GM23338 (cell line): Measurements from ENCODE around the gene AURKB. TPM values are rescaled to one million over a fixed set of nuclear protein-coding genes. Genes with fewer than 3 reads are reported as not detected.
A peak's percentile ranks its signal among the peaks of the same experiment; 100 is the strongest.

Experiments used
- ATAC-seq: fragments of 200-7000 bp; cut with Tn5 transposase; 3 replicates; pipeline ENCODE4 v1.9.1; 2020
- DNase-seq: peaks from one replicate; pipeline ENCODE4 v3.0.0-alpha.2; 2015; ENCODE audit warnings: low spot score
- H2AFZ ChIP-seq: fragments of 200-600 bp; sonication (generic); 2 replicates; pipeline ENCODE4 v1.8.0; 2016; ENCODE audit warnings: antibody characterized with exemption, mild to moderate bottlenecking, moderate library complexity
- H3F3A ChIP-seq: fragments of 200-600 bp; sonication (generic); replicated peaks from 2 replicates; pipeline ENCODE4 v1.8.0; 2017; ENCODE audit warnings: antibody characterized with exemption, mixed run types, low read depth
- H3K27ac ChIP-seq: fragments of 200-600 bp; sonication (generic); 2 replicates; pipeline ENCODE4 v1.6.1; 2016; ENCODE audit warnings: low read depth
- H3K27me3 ChIP-seq: fragments of 200-600 bp; sonication (generic); 2 replicates; pipeline ENCODE4 v1.8.0; 2016; ENCODE audit warnings: mild to moderate bottlenecking, mixed run types, moderate library complexity; ENCODE audit not compliant: insufficient read depth
- H3K36me3 ChIP-seq: fragments of 200-600 bp; sonication (generic); 2 replicates; pipeline ENCODE4 v1.8.0; 2016; ENCODE audit warnings: mild to moderate bottlenecking; ENCODE audit not compliant: insufficient read depth
- H3K4me1 ChIP-seq: fragments of 200-600 bp; sonication (generic); 2 replicates; pipeline ENCODE4 v1.8.0; 2016; ENCODE audit warnings: mild to moderate bottlenecking, moderate library complexity; ENCODE audit not compliant: insufficient read depth
- H3K4me2 ChIP-seq: fragments of 200-600 bp; sonication (generic); 2 replicates; pipeline ENCODE4 v1.7.1; 2017; ENCODE audit warnings: mixed run types
- H3K4me3 ChIP-seq: fragments of 200-600 bp; sonication (generic); 2 replicates; pipeline ENCODE4 v1.6.1; 2016; ENCODE audit warnings: mixed run types
- H3K79me2 ChIP-seq: fragments of 200-600 bp; sonication (generic); replicated peaks from 2 replicates; pipeline ENCODE4 v1.8.0; 2017; ENCODE audit warnings: mild to moderate bottlenecking; ENCODE audit not compliant: insufficient read depth
- H3K9me2 ChIP-seq: fragments of 200-600 bp; sonication (generic); 2 replicates; pipeline ENCODE4 v1.8.0; 2017; ENCODE audit not compliant: insufficient read depth
- H4K20me1 ChIP-seq: fragments of 200-600 bp; sonication (generic); replicated peaks from 2 replicates; pipeline ENCODE4 v1.8.0; 2017; ENCODE audit warnings: mild to moderate bottlenecking; ENCODE audit not compliant: insufficient read depth
- H3K27ac Mint-ChIP-seq: 2 replicates; pipeline ENCODE4 v1.8.0; 2020; ENCODE audit warnings: inconsistent platforms, mild to moderate bottlenecking, moderate library complexity, mixed read lengths
- H3K27me3 Mint-ChIP-seq: 3 replicates; pipeline ENCODE4 v1.8.0; 2022; ENCODE audit warnings: low read depth, mild to moderate bottlenecking, moderate library complexity, mixed read lengths, inconsistent platforms; ENCODE audit not compliant: insufficient read depth, poor library complexity
- H3K36me3 Mint-ChIP-seq: 3 replicates; pipeline ENCODE4 v1.8.0; 2021; ENCODE audit warnings: low read depth, mild to moderate bottlenecking, inconsistent platforms, moderate library complexity, mixed read lengths
- H3K4me1 Mint-ChIP-seq: 3 replicates; pipeline ENCODE4 v1.8.0; 2020; ENCODE audit warnings: mild to moderate bottlenecking, inconsistent platforms, mixed read lengths
- H3K4me3 Mint-ChIP-seq: 3 replicates; pipeline ENCODE4 v1.8.0; 2021; ENCODE audit warnings: moderate library complexity, mild to moderate bottlenecking, inconsistent platforms, mixed read lengths
- H3K9me3 Mint-ChIP-seq: 3 replicates; pipeline ENCODE4 v1.8.0; 2020; ENCODE audit warnings: moderate library complexity, mild to moderate bottlenecking, inconsistent platforms, mixed read lengths
- CREB1 ChIP-seq: fragments of 250-450 bp; sonication (Bioruptor Pico); IDR thresholded peaks from 2 replicates; pipeline ENCODE4 v1.5.0; 2020; ENCODE audit warnings: low read depth, mild to moderate bottlenecking, moderate library complexity
- JUNB ChIP-seq: IDR thresholded peaks from one replicate; pipeline ENCODE4 v1.6.1; 2016; ENCODE audit warnings: antibody characterized with exemption; ENCODE audit not compliant: unreplicated experiment
- NANOG ChIP-seq: IDR thresholded peaks from 2 replicates; pipeline ENCODE4 v1.6.1; 2016; ENCODE audit warnings: antibody characterized with exemption, borderline replicate concordance
- POLR2AphosphoS5 ChIP-seq: IDR thresholded peaks from 2 replicates; pipeline ENCODE4 v1.6.1; 2016; ENCODE audit warnings: antibody characterized with exemption, low read depth
- ZNF331 ChIP-seq: fragments of 250-450 bp; sonication (Bioruptor Pico); IDR thresholded peaks from 2 replicates; pipeline ENCODE4 v1.5.0; 2020; ENCODE audit warnings: low read depth, mild to moderate bottlenecking, moderate library complexity
- polyA plus RNA-seq: library from polyadenylated mRNA; unstranded; fragments of >200 nt; fragmentation: Nextera tagmentation; extraction: Ambion mirVana; gene quantifications from 2 replicates; pipeline ENCODE4 v1.2.1, GENCODE V29; 2016
- total RNA-seq: library from RNA; depleted of rRNA; stranded (reverse); fragments of >200 nt; shearing (Covaris generic); gene quantifications from 2 replicates; pipeline ENCODE4 v1.2.3, GENCODE V29; 2014
- TF ChIP-seq, protein P1 (sequence below): IDR thresholded peaks from 2 replicates; pipeline ENCODE4 v1.6.1; 2016; ENCODE audit warnings: antibody characterized with exemption
- TF ChIP-seq, protein P2 (sequence below): IDR thresholded peaks from one replicate; pipeline ENCODE4 v1.6.1; 2018; ENCODE audit warnings: antibody characterized with exemption; ENCODE audit not compliant: unreplicated experiment
- TF ChIP-seq, protein P3 (sequence below): fragments of 250-450 bp; sonication (Bioruptor Pico); IDR thresholded peaks from 2 replicates; pipeline ENCODE4 v1.5.0; 2020; ENCODE audit warnings: mild to moderate bottlenecking, moderate library complexity
- TF ChIP-seq, protein P4 (sequence below), 2 experiments: fragments of 200-600 bp in 1 of 2; sonication (generic) in 1 of 2; conservative IDR thresholded peaks; 2 replicates each; pipeline versions ENCODE4 v1.5.1 to v1.6.1; 2016 to 2017; ENCODE audit warnings: antibody characterized with exemption in 2 of 2, low read depth in 2 of 2, mild to moderate bottlenecking in 2 of 2, moderate library complexity in 1 of 2

The AURKB gene
- total and polyA plus RNA-seq, 2 experiments from 2014 or later = 135 to 212 TPM

DNA sequence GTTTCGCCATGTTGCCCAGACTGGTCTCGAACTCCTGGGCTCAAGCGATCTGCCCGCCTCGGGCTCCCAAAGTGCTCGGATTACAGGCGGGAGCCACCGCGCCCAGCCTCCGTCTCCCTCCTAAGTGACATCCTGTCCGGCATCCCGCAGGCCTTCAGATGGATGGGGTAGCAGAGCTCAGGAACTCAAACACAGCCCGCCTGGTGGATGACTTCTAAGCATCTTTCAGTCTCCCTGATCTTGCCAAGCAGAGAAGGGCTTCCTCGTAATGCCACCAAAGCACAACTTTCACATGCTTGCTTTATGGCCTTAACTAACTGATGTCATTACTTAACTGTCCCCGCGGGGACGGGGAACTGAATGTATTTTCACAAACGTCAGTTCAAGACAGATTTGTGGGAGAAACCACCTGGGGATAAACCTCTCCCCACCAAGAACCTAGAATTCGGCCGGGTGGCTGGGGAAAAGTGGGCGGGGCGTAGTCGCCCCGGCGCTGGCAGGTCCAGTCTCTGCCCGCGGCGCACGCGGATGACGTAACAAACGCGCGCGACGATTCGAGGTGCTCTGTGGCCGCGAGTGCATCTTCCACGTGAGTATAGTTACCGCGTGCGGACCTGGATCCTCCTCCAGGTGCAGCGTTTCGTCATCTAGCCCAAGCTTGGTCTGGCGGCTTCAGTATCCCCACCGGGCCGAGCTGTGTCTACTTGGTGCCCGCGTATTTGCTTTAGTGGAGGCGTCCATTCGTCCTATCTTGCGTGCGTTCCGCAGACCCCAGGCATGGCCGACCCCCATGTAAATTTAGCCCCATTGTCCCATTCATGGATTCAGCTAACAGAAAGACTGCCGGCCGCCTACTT, 38.6 kb upstream of the AURKB start, which contains the start of gene PFAS:
Gene PFAS, plus strand, starts transcription at position 539 of the 857 bp plus-strand sequence. CDS start 4,649 bp downstream, outside the sequence.
- Mint-ChIP-seq H3K9me3 (peaks cover 3% of the 10 kb centered on the region; the same call in 1 of the 3 replicates), H3K36me3 (peaks cover 27% of the 10 kb centered on the region), H3K4me3 (peak within 1 kb of the TSS; percentile 94), H3K27me3 (peaks cover 18% of the 10 kb centered on the region), H3K4me1 (peaks cover 9% of the 10 kb centered on the region), H3K27ac (peak within 1 kb of the TSS; percentile 99)
- Histone ChIP-seq H3F3A (peaks cover 13% of the 10 kb centered on the region), H4K20me1 (peaks cover 23% of the 10 kb centered on the region), H3K27ac (peak within 1 kb of the TSS; percentile 97), H3K4me3 (peak within 1 kb of the TSS; percentile 91), H2AFZ (peak within 1 kb of the TSS; percentile 77), H3K4me2 (peak within 1 kb of the TSS; percentile 94), H3K36me3 (no peaks in the 10 kb centered on the region), H3K9me2 (no peaks in the 10 kb centered on the region), H3K27me3 (no peaks in the 10 kb centered on the region), H3K4me1 (peaks cover 10% of the 10 kb centered on the region; the same call in 1 of the 2 replicates), H3K79me2 (peaks cover 76% of the 10 kb centered on the region)
- TF ChIP-seq, protein P1, sequence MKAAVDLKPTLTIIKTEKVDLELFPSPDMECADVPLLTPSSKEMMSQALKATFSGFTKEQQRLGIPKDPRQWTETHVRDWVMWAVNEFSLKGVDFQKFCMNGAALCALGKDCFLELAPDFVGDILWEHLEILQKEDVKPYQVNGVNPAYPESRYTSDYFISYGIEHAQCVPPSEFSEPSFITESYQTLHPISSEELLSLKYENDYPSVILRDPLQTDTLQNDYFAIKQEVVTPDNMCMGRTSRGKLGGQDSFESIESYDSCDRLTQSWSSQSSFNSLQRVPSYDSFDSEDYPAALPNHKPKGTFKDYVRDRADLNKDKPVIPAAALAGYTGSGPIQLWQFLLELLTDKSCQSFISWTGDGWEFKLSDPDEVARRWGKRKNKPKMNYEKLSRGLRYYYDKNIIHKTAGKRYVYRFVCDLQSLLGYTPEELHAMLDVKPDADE = 0 out of 2 replicates have a peak, but pooled peaks have one; percentile 47
- no peak for TF ChIP-seq NANOG
- peak; percentile 98 for TF ChIP-seq CREB1 (CRISPR knock-in tag)
- TF ChIP-seq, protein P2, sequence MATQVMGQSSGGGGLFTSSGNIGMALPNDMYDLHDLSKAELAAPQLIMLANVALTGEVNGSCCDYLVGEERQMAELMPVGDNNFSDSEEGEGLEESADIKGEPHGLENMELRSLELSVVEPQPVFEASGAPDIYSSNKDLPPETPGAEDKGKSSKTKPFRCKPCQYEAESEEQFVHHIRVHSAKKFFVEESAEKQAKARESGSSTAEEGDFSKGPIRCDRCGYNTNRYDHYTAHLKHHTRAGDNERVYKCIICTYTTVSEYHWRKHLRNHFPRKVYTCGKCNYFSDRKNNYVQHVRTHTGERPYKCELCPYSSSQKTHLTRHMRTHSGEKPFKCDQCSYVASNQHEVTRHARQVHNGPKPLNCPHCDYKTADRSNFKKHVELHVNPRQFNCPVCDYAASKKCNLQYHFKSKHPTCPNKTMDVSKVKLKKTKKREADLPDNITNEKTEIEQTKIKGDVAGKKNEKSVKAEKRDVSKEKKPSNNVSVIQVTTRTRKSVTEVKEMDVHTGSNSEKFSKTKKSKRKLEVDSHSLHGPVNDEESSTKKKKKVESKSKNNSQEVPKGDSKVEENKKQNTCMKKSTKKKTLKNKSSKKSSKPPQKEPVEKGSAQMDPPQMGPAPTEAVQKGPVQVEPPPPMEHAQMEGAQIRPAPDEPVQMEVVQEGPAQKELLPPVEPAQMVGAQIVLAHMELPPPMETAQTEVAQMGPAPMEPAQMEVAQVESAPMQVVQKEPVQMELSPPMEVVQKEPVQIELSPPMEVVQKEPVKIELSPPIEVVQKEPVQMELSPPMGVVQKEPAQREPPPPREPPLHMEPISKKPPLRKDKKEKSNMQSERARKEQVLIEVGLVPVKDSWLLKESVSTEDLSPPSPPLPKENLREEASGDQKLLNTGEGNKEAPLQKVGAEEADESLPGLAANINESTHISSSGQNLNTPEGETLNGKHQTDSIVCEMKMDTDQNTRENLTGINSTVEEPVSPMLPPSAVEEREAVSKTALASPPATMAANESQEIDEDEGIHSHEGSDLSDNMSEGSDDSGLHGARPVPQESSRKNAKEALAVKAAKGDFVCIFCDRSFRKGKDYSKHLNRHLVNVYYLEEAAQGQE = no peak
- TF ChIP-seq, protein P3, sequence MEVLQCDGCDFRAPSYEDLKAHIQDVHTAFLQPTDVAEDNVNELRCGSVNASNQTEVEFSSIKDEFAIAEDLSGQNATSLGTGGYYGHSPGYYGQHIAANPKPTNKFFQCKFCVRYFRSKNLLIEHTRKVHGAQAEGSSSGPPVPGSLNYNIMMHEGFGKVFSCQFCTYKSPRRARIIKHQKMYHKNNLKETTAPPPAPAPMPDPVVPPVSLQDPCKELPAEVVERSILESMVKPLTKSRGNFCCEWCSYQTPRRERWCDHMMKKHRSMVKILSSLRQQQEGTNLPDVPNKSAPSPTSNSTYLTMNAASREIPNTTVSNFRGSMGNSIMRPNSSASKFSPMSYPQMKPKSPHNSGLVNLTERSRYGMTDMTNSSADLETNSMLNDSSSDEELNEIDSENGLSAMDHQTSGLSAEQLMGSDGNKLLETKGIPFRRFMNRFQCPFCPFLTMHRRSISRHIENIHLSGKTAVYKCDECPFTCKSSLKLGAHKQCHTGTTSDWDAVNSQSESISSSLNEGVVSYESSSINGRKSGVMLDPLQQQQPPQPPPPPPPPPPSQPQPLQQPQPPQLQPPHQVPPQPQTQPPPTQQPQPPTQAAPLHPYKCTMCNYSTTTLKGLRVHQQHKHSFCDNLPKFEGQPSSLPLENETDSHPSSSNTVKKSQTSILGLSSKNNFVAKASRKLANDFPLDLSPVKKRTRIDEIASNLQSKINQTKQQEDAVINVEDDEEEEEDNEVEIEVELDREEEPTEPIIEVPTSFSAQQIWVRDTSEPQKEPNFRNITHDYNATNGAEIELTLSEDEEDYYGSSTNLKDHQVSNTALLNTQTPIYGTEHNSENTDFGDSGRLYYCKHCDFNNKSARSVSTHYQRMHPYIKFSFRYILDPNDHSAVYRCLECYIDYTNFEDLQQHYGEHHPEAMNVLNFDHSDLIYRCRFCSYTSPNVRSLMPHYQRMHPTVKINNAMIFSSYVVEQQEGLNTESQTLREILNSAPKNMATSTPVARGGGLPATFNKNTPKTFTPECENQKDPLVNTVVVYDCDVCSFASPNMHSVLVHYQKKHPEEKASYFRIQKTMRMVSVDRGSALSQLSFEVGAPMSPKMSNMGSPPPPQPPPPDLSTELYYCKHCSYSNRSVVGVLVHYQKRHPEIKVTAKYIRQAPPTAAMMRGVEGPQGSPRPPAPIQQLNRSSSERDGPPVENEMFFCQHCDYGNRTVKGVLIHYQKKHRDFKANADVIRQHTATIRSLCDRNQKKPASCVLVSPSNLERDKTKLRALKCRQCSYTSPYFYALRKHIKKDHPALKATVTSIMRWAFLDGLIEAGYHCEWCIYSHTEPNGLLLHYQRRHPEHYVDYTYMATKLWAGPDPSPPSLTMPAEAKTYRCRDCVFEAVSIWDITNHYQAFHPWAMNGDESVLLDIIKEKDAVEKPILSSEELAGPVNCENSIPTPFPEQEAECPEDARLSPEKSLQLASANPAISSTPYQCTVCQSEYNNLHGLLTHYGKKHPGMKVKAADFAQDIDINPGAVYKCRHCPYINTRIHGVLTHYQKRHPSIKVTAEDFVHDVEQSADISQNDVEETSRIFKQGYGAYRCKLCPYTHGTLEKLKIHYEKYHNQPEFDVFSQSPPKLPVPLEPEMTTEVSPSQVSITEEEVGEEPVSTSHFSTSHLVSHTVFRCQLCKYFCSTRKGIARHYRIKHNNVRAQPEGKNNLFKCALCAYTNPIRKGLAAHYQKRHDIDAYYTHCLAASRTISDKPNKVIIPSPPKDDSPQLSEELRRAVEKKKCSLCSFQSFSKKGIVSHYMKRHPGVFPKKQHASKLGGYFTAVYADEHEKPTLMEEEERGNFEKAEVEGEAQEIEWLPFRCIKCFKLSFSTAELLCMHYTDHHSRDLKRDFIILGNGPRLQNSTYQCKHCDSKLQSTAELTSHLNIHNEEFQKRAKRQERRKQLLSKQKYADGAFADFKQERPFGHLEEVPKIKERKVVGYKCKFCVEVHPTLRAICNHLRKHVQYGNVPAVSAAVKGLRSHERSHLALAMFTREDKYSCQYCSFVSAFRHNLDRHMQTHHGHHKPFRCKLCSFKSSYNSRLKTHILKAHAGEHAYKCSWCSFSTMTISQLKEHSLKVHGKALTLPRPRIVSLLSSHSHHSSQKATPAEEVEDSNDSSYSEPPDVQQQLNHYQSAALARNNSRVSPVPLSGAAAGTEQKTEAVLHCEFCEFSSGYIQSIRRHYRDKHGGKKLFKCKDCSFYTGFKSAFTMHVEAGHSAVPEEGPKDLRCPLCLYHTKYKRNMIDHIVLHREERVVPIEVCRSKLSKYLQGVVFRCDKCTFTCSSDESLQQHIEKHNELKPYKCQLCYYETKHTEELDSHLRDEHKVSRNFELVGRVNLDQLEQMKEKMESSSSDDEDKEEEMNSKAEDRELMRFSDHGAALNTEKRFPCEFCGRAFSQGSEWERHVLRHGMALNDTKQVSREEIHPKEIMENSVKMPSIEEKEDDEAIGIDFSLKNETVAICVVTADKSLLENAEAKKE = no peak
- no peak for TF ChIP-seq ZNF331 (CRISPR knock-in tag)
- no peak for TF ChIP-seq JUNB
- peak; percentile 84 for TF ChIP-seq POLR2AphosphoS5
- TF ChIP-seq, protein P4, sequence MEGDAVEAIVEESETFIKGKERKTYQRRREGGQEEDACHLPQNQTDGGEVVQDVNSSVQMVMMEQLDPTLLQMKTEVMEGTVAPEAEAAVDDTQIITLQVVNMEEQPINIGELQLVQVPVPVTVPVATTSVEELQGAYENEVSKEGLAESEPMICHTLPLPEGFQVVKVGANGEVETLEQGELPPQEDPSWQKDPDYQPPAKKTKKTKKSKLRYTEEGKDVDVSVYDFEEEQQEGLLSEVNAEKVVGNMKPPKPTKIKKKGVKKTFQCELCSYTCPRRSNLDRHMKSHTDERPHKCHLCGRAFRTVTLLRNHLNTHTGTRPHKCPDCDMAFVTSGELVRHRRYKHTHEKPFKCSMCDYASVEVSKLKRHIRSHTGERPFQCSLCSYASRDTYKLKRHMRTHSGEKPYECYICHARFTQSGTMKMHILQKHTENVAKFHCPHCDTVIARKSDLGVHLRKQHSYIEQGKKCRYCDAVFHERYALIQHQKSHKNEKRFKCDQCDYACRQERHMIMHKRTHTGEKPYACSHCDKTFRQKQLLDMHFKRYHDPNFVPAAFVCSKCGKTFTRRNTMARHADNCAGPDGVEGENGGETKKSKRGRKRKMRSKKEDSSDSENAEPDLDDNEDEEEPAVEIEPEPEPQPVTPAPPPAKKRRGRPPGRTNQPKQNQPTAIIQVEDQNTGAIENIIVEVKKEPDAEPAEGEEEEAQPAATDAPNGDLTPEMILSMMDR (conservative IDR thresholded peaks at IDR 0.05; ENCODE audit: low read depth in 2 of 2) = no peak
- DNase-seq = peak; percentile 97
- peak; percentile 56 for ATAC-seq
